HG03064 (cell line): ENCODE measurements around the gene MARS1.
"Not testable (repeated sequence)": the region's sequence is repeated elsewhere in the genome, so short reads cannot be mapped to it uniquely, and the experiment has no call there.

Experiments
- ATAC-seq: cut with Tn5 transposase; IDR thresholded peaks from one replicate; pipeline ENCODE4 v1.9.1; 2021; ENCODE audit warnings: low read depth; ENCODE audit not compliant: unreplicated experiment

MARS1 gene

GRCh38 chr12:57515408-57515933 is 27.6 kb downstream of the MARS1 start:
- ATAC-seq: no peak

DNA sequence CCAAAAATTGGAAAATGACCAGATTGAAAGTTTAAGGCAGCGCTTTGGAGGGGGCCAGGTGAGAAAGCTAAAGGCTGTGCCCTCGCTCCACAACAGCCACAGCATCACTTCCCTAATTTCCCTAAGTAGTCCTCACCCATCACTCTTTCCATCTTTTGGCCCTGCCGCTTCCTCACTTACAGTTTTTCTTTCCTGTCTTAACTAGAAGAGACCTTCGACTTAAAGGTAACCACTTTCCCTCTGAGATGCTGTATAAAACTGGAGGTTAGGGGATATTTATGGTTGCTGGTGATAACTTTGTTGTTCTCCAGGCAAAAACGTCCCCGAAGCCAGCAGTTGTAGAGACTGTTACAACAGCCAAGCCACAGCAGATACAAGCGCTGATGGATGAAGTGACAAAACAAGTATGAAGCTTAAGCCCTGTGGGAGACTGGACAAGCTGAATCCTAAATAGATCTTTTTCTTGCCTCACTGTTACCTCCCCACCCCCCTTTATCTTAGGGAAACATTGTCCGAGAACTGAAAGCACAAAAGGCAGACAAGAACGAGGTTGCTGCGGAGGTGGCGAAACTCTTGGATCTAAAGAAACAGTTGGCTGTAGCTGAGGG is 28.2 kb downstream of the MARS1 start:
- no peak for ATAC-seq

DNA sequence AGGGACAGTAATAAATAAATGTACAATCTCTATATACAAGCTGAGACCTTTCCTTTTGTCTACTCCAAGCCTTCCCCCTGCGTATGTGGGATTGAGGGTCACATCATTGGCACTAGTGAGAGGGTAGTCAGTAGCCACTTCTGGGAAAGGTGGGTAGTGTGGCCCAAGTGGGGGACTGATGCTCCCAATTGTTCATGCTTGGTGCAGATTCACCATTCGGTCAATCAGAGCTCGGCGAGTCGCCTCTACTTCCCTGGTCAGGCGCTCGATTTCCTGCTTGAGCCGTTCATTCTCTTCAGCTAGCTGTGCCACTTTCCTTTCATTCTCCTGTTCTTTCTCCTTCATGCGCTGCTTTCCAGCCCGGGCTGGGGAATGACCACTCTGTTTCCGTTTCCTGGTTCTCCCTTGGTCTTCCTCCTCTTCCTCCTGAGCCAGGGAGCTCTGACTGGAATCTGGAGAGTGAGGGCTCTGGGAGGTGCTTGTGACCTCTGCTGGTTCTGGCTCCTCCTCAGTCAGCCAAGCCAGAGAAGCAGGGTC is 28.8 kb downstream of the MARS1 start:
- ATAC-seq: no peak

DNA sequence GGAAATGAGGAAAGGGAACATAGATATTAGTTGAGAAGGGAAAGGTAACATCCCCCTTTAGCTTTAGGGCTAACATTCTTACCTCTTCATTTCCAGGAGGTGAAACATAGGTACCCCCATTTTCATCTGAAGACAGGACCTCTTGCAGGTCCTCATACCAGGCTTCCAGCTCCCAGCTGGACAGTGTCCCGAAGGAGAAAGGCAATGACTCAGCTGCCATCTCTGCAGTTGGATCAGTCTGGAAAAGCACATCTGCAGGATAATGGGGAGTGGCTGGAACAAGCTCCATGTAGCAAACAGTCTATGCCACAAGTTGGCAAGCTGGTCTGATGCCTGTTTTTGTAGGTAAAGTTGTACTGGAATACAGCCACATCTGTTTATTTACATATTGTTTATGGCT is 29.3 kb downstream of the MARS1 start:
- no peak for ATAC-seq

GRCh38 chr12:57517718-57518117 is 29.9 kb downstream of the MARS1 start:
- not testable (repeated sequence) for ATAC-seq

DNA sequence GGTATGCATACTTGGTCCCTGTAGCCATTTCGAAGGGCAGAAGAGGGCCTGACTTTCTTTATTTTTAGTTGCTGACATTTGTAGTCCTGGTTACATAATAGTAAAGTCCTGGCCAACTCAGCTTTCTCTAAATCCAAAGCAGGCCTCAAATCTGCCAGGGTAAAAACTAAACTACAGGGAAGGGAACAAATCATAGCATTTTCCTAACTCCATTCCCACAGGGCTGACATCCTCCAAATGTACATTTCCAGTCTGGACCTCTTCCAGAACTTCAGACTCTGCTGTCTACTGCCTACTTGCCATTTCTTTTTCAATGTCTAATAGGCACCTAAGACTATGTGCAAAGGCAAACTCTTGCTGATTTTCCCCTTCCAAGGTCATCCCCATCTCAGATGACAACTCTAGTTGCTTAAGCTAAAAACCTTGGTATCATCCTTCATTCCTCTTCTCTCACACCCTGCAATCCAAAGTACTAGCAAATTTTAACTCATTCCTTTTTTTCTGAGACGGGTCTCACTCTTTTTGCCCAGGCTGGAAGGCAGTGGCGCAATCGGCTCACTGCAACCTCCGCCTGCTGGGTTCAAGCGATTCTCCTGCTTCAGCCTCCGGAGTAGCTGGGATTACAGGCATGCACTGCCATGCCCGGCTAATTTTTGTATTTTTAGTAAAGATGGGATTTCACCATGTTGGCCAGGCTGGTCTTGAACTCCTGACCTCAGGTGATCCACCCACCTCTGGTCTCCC is 30.5 kb downstream of the MARS1 start:
- ATAC-seq: no peak

DNA sequence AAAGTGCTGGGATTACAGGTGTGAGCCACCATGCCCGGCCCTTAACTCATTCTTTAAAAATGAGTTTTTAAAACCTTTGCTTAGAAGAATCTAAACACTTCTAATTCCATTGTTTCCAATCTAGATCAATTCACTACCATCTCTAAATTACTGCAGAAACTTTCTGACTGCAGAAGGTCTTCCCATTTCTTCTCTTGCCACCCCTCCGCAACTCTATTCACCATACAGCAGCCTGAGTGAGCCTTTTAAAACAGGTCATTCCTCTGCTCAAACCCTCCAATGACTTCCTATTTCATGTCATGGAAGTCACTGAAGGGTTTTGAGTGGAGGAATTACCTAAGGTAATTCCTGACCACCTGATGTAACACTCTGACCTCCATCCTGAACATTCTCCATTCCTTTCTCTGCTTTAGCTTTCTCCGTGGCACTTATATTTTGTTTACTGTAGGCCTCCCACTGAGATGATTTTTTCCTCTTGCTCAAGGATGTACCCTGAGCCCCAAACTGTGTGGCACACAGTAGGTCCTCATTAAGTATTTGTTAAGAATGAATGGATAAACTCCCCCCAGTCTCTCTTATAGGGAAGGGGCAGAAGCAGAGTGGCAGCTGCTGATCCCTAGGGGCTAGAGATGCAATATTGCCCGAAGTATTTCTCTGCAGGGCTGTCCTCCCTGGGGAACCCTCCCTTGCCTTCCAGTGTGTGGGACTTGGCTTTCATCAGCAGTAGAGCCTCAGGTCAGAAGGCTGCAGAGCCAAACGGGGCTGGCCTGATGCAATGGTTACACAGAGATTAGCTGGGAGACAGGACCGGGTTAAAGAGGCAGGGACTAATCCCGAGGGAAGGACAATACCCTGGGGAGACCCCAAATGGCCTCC is 31.3 kb downstream of the MARS1 start:
- ATAC-seq: no peak

DNA sequence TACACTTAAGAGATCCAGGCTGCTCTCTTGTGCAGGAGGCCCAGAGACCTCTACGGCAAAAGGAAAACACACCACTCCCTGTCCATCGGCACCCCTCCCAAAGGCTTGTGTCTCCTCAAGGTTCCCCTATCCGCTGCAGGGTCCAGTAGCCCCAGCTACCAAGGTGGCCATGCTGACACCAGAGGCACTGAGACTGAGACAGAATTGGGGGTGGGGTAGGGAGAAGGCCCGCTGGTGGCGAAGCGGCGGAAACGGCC is 31.9 kb downstream of the MARS1 start:
- peak; percentile 0 for ATAC-seq

DNA sequence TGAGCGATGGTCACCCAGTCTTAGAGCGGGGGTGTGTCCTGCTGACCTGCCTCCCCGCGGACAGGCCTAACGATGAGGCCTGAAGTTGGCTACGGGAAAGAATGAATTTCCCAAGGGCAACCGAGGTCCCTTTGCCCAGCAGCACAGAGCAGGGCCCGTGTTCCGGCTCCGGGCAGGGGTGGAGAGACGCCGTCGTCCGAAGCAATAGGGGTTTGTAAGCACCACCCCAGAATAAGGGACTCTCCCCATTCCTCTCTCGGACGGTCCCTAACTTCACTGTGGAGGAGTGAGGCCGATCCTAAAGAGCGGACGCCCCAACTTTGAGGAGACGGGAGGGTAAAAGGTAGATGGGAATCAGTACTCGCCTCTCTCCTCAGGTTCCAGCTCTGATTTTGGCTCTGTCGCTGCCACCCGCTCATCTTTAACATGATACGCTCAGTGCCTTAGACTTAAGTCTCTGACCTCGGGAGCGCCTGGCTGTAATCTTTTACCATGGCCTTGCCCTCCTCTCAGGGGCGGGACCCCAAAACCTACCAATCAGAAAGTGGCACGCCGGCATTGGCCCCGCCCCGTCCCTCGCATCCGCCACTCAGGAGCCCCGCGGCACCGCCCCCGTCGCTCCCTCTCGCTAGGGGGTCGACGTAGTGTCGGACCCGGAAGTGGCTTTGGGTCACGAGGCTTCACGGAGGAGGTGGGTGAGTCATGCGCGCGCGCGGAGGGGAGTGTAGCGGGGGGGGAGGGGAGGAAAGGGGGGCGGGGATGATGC is 32.4 kb downstream of the MARS1 start, which contains the start of gene DDIT3:
Gene DDIT3, minus strand, starts transcription at position 462 of the 766 bp plus-strand sequence. CDS start 3,108 bp downstream, outside the sequence.
- peak; percentile 60 for ATAC-seq

DNA sequence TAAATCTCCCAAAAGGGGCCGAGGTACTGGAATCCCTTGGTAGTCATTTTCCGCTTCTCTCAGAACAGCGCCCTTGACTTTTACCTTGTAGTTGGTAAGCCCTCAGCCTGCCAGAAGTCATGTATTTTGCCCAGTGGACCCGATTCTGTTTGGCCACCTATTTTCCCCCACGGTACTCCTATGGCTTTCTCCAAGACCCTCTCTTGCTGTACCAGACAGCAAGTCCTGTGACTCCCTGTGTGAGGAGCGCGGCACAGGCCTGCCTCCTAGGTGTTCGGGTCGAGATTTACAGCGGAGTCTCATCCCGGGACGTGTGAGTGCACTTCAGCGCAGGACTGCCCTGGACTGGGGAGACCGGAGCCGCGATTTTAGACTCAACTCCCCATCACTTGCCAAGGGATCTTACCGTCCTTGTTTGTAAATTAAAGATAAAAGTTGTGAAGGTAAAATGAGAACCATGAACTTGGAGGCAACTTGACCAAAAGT is 33.7 kb downstream of the MARS1 start:
- ATAC-seq: no peak

DNA sequence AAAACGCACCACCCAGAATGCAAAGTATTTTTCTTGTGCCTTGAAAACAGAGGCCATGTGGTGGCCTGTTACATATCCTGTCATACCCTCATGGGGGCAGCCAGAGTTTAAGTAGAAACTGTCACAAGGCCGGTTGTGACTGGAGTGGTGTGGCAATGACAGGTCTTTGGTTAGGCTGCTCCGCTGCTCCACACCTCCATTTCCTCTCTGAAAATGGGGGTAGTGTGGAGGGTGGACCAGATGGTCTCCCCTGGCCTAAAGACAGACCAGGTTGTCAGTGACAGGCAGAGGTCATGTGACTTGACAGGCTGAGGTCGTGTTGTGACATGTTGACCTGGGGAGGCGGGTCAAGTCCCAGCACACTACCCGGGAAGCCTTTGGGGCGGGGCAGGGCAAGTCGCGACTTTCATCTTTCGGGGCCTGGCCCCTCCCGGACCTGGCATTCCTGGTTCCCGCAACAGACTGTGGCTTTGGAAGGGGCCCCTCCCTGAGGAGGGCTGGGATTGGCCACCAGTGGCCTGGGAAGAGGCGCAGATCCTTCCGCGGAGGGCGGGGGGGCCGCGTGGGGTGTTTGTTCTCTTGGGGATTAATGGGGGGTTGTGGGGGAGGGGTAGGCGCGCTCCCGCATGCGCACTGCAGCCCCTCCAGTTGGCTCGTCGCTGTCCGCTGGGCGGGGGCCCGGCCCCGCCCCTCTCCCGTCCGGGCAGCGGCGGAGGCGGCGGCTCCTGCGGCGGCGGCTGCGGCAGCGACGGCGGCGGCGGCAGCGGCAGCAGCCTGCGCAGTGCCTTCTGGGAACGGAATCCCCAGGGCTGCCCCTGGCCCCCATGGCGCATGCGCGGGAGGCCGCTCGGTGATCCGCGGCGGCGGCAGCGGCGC is 34.4 kb downstream of the MARS1 start, which contains the start of gene MBD6:
Gene MBD6, plus strand, starts transcription at position 814 of the 876 bp plus-strand sequence. CDS start 1,480 bp downstream, outside the sequence.
- peak; percentile 41 for ATAC-seq

DNA sequence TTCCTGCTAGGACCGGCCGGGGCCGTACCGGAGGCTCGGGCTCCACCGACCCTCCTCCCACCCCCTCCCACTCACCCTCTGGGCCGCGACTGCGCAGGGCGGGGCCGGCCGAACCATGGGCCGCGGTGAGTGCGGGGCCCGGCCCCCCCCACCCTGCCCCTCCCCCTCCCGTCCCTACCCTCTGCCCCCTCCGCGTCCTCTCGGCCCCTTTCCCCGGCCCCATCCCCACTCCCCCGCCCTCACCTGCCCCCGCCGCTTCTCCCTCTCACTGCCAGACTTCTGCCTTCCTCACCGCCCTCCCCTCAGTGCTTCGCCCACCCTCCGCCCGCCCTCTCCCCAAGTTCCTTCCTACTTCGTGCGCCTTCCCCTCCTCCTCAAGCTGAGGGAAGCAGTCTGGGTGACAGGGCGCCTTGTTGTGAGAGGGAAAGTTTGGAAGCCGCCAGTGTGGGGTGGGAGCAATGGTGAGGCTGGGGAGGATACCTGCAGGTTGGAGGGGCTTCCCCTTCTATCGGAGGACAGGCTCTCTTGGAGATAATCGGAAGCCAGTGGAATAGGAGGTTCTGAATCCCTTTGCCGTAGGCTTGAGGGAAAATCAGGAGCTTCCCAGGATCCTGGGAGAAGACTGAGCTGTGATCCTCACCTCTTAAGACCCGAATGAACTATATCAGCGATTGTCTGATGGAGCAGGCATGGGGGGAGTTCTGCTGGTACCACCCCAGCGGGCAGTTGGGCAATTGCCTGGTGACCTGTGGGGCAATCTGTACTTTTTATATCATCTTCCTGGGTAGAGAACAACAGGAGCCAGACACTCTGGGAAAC is 35.2 kb downstream of the MARS1 start:
- ATAC-seq: no peak

DNA sequence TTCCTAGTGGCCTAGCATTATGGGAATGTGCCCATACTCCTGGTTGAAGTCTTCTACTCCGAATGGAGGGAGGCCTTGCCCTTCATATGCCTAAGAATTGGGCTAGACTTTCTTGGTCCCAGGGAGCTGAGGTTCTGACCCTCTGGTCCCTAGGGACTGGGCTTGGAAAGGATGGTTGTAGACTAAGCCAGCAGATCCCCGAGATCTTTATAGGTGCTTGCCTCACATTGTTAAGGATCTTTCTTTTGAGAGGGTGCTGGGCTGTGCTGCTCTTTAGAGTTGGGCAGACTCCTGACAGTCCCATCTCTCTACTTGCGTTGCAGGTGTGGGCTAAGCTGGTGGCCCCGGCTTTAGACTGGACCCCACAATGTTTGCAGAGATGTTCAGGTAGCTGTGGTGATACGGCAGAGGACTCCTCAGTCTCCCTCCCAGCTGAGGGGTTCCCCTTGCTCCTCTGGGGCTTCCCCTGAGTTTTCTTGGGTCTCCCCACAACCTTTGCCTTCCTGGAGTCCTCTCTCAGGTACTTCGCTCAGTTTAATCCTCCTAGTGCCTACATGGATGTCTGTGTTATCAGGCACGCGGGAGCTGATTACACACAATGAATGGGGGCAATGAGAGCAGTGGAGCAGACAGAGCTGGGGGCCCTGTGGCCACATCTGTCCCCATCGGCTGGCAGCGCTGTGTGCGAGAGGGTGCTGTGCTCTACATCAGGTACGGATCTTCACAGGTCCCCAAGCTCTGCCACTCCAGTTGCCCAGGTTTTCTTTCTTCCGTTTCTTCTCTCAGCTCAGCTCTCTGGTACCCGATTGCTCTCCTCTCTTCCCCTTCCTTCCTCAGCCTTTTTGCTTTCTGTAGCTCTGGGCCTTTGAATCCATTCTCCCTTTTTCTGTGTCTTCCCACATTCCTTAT is 36.1 kb downstream of the MARS1 start:
- no peak for ATAC-seq

- ATAC-seq: no peak
Measured at GRCh38 chr12:57524814-57525614, 37.1 kb downstream of the MARS1 start.

- ATAC-seq: no peak
Measured at GRCh38 chr12:57525615-57526383, 37.9 kb downstream of the MARS1 start.
